AG09309 (cell line): Measurements from ENCODE around the gene DTWD2.
A peak's percentile ranks its signal among the peaks of the same experiment; 100 is the strongest.

Source experiments
- DNase-seq: peaks from one replicate; pipeline ENCODE4 v3.0.0-alpha.2; 2010; ENCODE audit warnings: low read depth
- H3K4me3 ChIP-seq: 2 replicates; pipeline ENCODE4 v1.5.1; 2011; ENCODE audit warnings: mild to moderate bottlenecking, low read depth, low read length, moderate library complexity; ENCODE audit not compliant: control insufficient read depth
- TF ChIP-seq, protein P1 (sequence below): IDR thresholded peaks from 2 replicates; pipeline ENCODE4 v1.5.1; 2011; ENCODE audit warnings: mild to moderate bottlenecking, low read depth, low read length, inconsistent platforms; ENCODE audit not compliant: insufficient read depth, control insufficient read depth; ENCODE audit errors: missing control alignments

The DTWD2 gene

DNA sequence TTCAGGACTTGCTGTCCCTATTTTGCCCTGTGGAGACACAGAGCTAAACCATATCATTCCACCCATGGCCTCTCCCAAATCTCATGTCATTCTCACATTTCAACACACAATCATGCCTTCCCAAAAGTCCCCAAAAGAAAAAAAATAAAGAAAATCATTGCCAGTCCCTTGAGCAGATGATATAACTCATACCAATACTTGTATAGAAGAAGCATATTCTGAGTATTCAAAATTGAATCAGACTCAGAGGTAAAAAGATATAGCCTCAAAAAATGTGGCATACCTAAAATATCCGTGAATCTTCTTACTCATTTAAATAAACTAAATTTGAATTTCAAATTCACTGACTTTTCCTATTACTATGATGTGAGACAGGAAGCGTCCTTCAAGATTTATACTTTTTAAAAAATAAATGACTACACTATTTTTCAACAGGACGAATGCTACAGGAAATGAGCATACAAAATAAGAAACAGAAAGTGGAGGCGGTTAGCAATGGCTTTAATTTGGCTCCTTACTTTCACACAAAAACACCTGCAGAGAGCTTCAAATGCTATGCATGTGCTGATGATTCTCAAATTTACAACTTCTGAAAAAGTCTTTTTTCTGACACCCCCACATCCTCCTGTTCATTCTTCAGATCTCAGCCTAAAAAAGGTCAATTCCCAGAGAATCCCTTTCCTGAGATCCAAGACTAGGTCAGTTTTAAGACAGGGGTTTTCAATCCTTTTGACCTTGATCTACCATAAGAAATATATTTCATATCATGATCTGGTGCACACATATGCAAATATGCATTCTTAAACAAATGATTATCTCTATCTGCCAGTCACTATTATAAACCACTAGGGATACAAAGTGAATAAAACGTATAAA is 42.9 kb upstream of the DTWD2 start:
- H3K4me3 ChIP-seq, result no peak overlapping the region
- TF ChIP-seq, protein P1, sequence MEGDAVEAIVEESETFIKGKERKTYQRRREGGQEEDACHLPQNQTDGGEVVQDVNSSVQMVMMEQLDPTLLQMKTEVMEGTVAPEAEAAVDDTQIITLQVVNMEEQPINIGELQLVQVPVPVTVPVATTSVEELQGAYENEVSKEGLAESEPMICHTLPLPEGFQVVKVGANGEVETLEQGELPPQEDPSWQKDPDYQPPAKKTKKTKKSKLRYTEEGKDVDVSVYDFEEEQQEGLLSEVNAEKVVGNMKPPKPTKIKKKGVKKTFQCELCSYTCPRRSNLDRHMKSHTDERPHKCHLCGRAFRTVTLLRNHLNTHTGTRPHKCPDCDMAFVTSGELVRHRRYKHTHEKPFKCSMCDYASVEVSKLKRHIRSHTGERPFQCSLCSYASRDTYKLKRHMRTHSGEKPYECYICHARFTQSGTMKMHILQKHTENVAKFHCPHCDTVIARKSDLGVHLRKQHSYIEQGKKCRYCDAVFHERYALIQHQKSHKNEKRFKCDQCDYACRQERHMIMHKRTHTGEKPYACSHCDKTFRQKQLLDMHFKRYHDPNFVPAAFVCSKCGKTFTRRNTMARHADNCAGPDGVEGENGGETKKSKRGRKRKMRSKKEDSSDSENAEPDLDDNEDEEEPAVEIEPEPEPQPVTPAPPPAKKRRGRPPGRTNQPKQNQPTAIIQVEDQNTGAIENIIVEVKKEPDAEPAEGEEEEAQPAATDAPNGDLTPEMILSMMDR, result no peak
- no peak for DNase-seq

DNA sequence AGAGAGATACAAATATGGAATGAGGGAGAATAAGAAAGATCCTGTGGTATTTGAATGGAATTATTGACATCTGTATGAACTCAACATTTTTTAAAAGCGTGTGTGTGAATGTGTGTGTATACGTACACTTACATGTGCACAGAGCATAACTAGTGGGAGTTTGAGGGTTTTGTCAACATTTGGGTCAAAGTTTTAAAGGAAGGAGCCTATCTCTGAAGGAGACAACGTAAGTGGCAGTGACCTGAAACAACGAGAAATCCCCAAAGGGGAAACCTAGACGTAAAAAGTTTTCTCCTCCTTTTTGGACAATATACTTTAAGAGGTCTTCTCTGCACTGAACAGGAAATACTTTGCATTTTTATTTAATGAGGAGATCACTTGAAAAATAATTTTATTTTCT is 40.2 kb upstream of the DTWD2 start:
- TF ChIP-seq, protein P1, result no peak
- H3K4me3 ChIP-seq, result no peak overlapping the region
- DNase-seq, result no peak

DNA sequence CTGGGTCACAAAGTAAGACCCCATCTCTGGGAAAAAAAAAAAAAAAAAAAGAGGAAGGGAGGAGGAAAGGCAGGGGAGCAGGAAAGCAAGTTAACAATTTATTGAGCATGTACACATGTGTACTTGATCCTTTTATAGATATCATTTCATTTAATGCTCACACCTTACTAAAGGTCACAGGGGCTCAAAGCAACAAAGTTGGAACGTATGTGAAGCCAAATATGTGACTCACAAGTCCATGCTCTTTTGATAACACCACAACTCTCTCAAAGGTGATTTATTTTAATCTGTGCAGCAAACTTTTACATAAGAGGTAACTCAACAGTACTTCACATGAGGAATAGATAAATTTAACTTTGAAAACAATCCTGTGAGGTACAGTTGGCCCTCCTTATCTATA is 34.4 kb upstream of the DTWD2 start:
- H3K4me3 ChIP-seq, result no peak overlapping the region
- DNase-seq, result no peak
- TF ChIP-seq, protein P1, result no peak

DNA sequence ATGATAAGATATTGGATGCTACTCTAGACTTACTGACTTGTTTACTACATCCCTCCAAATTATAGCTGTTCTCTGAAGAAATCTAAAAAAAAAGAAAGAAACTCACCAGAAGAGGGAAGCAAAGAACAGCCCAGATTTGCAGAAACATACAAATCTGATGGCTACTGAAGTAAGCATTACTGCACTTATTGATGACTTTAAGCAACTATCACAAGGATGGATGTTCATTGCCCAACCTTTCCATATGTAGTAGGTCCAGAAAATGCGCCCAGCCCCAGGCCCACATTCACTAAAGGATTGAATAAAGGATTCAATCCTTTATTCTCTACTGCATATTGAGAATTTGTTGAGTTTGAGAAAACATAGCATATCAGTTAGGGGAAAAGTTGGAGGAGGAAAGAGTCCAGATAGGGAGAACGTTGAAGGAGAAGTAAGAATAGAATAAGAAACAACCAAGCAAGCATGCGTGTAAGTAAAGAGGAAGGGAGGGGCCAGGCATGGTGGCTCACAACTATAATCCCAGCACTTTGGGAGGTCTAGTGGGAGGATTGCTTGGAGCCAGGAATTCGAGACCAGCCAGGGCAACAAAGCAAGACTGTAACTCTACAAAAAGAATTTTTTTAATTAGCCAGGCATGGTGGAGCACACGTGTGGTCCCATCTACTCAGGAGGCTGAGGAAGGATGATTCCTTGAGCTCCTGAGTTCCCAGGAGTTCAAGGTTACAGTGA is 33.8 kb upstream of the DTWD2 start:
- DNase-seq, result peak; percentile 24
- TF ChIP-seq, protein P1, result peak; percentile 57
- H3K4me3 ChIP-seq, result no peak overlapping the region

DNA sequence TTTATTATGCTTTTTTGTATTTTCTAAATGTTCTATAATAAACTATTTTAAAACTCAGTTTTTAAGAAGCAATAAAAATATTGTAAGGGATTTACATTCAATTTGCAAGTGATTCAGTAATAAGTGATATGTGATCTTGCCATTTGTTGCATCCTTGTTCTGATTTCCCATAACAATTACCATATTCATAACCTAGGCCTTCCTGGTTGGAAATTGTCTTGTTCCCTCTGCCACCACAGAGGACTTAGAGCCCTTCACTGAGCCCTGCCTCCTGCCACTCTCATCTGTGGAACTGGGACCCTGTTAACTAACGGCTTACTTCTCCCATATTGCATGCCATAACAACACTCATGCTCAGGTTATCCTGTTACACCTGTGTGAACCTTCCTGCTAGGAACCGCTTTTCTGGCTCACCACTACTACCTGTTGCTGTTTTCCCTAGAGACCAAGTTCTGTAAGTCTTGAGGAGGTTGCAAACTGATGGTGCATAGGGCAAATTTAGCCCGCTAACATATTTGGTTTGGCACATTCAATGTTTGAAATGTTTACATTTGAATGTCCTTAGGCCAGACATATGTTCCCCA is 32.9 kb upstream of the DTWD2 start:
- no peak overlapping the region for H3K4me3 ChIP-seq
- DNase-seq, result no peak
- TF ChIP-seq, protein P1, result no peak

DNA sequence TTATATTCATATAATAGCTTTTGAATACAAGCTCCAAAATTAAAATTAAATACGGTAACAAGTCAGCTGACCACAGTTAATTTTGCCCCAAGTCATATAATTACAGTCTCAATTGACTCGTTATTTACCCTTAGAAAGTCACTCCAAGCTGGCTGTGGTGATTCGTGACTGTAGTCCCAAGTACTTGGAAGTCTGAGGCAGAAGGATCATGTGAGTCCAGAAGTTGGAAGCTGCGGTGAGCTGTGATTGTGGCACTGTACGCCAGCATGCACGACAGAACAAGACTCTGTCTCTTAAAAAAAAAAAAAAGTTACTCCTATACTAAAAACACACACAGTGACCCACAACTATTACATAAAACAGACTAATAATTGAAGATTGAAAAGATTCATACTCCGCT is 31.6 kb upstream of the DTWD2 start:
- TF ChIP-seq, protein P1, result no peak
- H3K4me3 ChIP-seq, result no peak overlapping the region
- DNase-seq, result no peak
